Loucy (cell line): ENCODE measurements around the gene ETAA1.

Source experiments
- H2AFZ ChIP-seq: fragments of 200-600 bp; sonication (generic); 2 replicates; pipeline ENCODE4 v1.6.0; 2016; ENCODE audit warnings: antibody characterized with exemption, mild to moderate bottlenecking, low read length, moderate library complexity
- H3F3A ChIP-seq: fragments of 200-600 bp; 2 replicates; pipeline ENCODE4 v1.6.0; 2016; ENCODE audit warnings: antibody characterized with exemption, low read depth, mild to moderate bottlenecking
- H3K27me3 ChIP-seq: fragments of 200-600 bp; sonication (generic); 2 replicates; pipeline ENCODE4 v1.6.1; 2014; ENCODE audit warnings: low read length, mild to moderate bottlenecking; ENCODE audit not compliant: insufficient read depth, poor library complexity, severe bottlenecking
- H3K36me3 ChIP-seq: fragments of 200-600 bp; sonication (generic); 2 replicates; pipeline ENCODE4 v1.6.1; 2016; ENCODE audit warnings: low read length; ENCODE audit not compliant: insufficient read depth
- H3K4me1 ChIP-seq: fragments of 200-600 bp; sonication (generic); 2 replicates; pipeline ENCODE4 v1.5.1; 2014; ENCODE audit warnings: low read length, mild to moderate bottlenecking; ENCODE audit not compliant: insufficient read depth, poor library complexity, severe bottlenecking
- H3K4me2 ChIP-seq: fragments of 200-600 bp; sonication (generic); 2 replicates; pipeline ENCODE4 v1.6.0; 2014; ENCODE audit warnings: antibody characterized with exemption, low read length, low read depth, mild to moderate bottlenecking; ENCODE audit not compliant: poor library complexity, severe bottlenecking
- H3K4me3 ChIP-seq: fragments of 200-600 bp; sonication (generic); 2 replicates; pipeline ENCODE4 v1.5.1; 2014; ENCODE audit warnings: low read length, mild to moderate bottlenecking, mixed read lengths; ENCODE audit not compliant: poor library complexity, severe bottlenecking
- H3K79me2 ChIP-seq: fragments of 200-600 bp; sonication (generic); 2 replicates; pipeline ENCODE4 v1.6.1; 2014; ENCODE audit warnings: low read length; ENCODE audit not compliant: insufficient read depth
- H3K9ac ChIP-seq: fragments of 200-600 bp; sonication (generic); 2 replicates; pipeline ENCODE4 v1.6.0; 2014; ENCODE audit warnings: mild to moderate bottlenecking, low read depth, low read length, moderate library complexity; ENCODE audit not compliant: poor library complexity, severe bottlenecking
- H3K9me2 ChIP-seq: fragments of 200-600 bp; sonication (generic); replicated peaks from 2 replicates; pipeline ENCODE4 v1.6.1; 2016; ENCODE audit warnings: low read depth, low read length, mixed read lengths
- H3K9me3 ChIP-seq: fragments of 200-600 bp; sonication (generic); 2 replicates; pipeline ENCODE4 v1.6.1; 2014; ENCODE audit warnings: mild to moderate bottlenecking, antibody characterized with exemption, low read length, low read depth; ENCODE audit not compliant: insufficient read depth
- H4K20me1 ChIP-seq: fragments of 200-600 bp; sonication (generic); 2 replicates; pipeline ENCODE4 v1.6.0; 2014; ENCODE audit warnings: antibody characterized with exemption, low read length, mild to moderate bottlenecking; ENCODE audit not compliant: insufficient read depth, poor library complexity, severe bottlenecking
- CTCF ChIP-seq: fragments of 200-600 bp; sonication (generic); conservative IDR thresholded peaks from 2 replicates; pipeline ENCODE4 v1.5.1; 2014; ENCODE audit warnings: mild to moderate bottlenecking, antibody characterized with exemption, low read length
- EZH2phosphoT487 ChIP-seq: fragments of 200-600 bp; IDR thresholded peaks from 2 replicates; pipeline ENCODE4 v1.6.1; 2018; ENCODE audit warnings: antibody characterized with exemption, mild to moderate bottlenecking, moderate library complexity, borderline replicate concordance

ETAA1 gene

DNA sequence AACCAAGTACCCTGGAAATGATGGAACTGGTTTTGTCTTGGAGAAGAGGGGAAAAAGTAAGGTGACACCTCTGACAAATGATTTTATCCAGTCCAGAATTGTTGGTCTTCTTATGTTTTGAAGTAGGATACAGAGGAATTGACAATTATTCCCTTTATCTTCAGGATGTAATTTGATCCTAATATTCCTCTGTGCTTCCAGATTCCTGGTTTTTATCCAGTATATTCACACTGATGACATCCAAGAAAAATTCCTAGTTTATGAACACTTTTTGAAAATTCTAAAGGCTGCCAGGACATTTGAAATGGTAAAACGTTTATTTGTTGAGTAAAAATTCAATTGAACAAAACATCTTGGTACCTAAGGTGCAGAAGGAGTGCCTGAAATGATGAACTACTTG, 22.2 kb upstream of the ETAA1 start:
- no peaks in the 10 kb centered on the region for H3K9me3 ChIP-seq
- no peaks in the 10 kb centered on the region for H3K79me2 ChIP-seq
- no peaks in the 10 kb centered on the region for H3K36me3 ChIP-seq
- H3K4me1 ChIP-seq, result no peaks in the 10 kb centered on the region
- no peaks in the 10 kb centered on the region for H4K20me1 ChIP-seq
- no peaks in the 10 kb centered on the region for H3K9me2 ChIP-seq
- H2AFZ ChIP-seq, result no peak overlapping the region
- H3K9ac ChIP-seq, result no peak overlapping the region
- no peak for TF ChIP-seq CTCF
- TF ChIP-seq EZH2phosphoT487, result no peak
- H3K27me3 ChIP-seq, result no peaks in the 10 kb centered on the region
- H3K4me2 ChIP-seq, result no peak overlapping the region
- no peak overlapping the region for H3K4me3 ChIP-seq
- no peaks in the 10 kb centered on the region for H3F3A ChIP-seq

GRCh38 chr2:67378555-67378954, 18.6 kb upstream of the ETAA1 start:
- no peaks in the 10 kb centered on the region for H3K9me3 ChIP-seq
- no peak for TF ChIP-seq CTCF
- TF ChIP-seq EZH2phosphoT487, result no peak
- H3K4me1 ChIP-seq, result no peaks in the 10 kb centered on the region
- no peak overlapping the region for H2AFZ ChIP-seq
- no peaks in the 10 kb centered on the region for H3F3A ChIP-seq
- H3K4me2 ChIP-seq, result no peak overlapping the region
- no peaks in the 10 kb centered on the region for H4K20me1 ChIP-seq
- no peak overlapping the region for H3K4me3 ChIP-seq
- H3K79me2 ChIP-seq, result no peaks in the 10 kb centered on the region
- H3K9me2 ChIP-seq, result no peaks in the 10 kb centered on the region
- no peaks in the 10 kb centered on the region for H3K27me3 ChIP-seq
- no peak overlapping the region for H3K9ac ChIP-seq
- H3K36me3 ChIP-seq, result no peaks in the 10 kb centered on the region

DNA sequence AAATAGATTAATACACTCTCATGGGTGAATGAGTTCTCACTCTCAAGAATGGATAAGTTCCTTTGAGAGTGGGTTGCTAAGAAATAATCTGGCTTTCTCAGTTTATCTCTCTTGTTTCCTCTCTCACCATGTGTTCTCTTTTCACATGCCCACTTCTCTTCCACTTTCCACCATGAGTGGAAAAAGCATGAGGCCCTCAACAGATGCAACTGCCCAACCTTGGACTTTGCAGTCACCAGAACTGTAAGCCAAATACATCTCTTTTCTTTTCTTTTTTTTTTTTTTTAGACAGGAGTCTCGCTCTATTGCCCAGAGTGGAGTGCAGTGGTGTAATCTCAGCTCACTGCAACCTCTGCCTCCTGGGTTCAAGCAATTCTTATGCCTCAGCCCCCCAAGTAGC, 18.1 kb upstream of the ETAA1 start:
- Histone ChIP-seq H3K79me2 (no peaks in the 10 kb centered on the region), H3K4me1 (no peaks in the 10 kb centered on the region), H3K27me3 (no peaks in the 10 kb centered on the region), H3K9ac (no peak overlapping the region), H3K4me3 (no peak overlapping the region), H4K20me1 (no peaks in the 10 kb centered on the region), H3K4me2 (no peak overlapping the region), H3F3A (no peaks in the 10 kb centered on the region), H3K9me2 (no peaks in the 10 kb centered on the region), H3K36me3 (no peaks in the 10 kb centered on the region), H3K9me3 (no peaks in the 10 kb centered on the region), H2AFZ (no peak overlapping the region)
- TF ChIP-seq CTCF, result no peak
- TF ChIP-seq EZH2phosphoT487, result no peak
